Liver (tissue), 9 donors: ENCODE measurements around the gene GFM1. TPM values are rescaled to one million over a fixed set of nuclear protein-coding genes. Genes with fewer than 3 reads are reported as not detected.

Source experiments
- DNase-seq: peaks from one replicate; pipeline ENCODE4 v3.0.0-alpha.2; 2017; ENCODE audit warnings: low spot score
- H3K27ac ChIP-seq, 2 donors: one replicate each; pipeline ENCODE4 v1.7.0; 2013; ENCODE audit warnings: inconsistent platforms in 2 of 2, low read length in 2 of 2, control low read depth in 1 of 2, low read depth in 1 of 2, mild to moderate bottlenecking in 1 of 2
- H3K27me3 ChIP-seq, 4 donors: one replicate each; pipeline versions ENCODE4 v1.6.1 to v1.7.0; 2013; ENCODE audit warnings: low read length in 3 of 4, inconsistent platforms in 1 of 4, mild to moderate bottlenecking in 1 of 4, moderate library complexity in 1 of 4; ENCODE audit not compliant: control insufficient read depth in 4 of 4, insufficient read depth in 4 of 4
- H3K36me3 ChIP-seq, 4 donors: one replicate each; pipeline versions ENCODE4 v1.6.1 to v1.7.0; 2013; ENCODE audit warnings: low read length in 3 of 4, mild to moderate bottlenecking in 3 of 4, low read depth in 1 of 4, moderate library complexity in 1 of 4; ENCODE audit not compliant: control insufficient read depth in 4 of 4, insufficient read depth in 3 of 4
- H3K4me1 ChIP-seq, 4 donors: one replicate each; pipeline versions ENCODE4 v1.6.1 to v1.7.0; 2013; ENCODE audit warnings: low read length in 3 of 4, mild to moderate bottlenecking in 3 of 4, moderate library complexity in 1 of 4; ENCODE audit not compliant: control insufficient read depth in 4 of 4, insufficient read depth in 4 of 4
- H3K4me3 ChIP-seq, 3 donors: one replicate each; pipeline versions ENCODE4 v1.6.1 to v1.7.0; 2013; ENCODE audit warnings: low read length in 3 of 3, control low read depth in 1 of 3, low read depth in 1 of 3, mild to moderate bottlenecking in 1 of 3
- H3K9ac ChIP-seq, 2 donors: one replicate each; pipeline ENCODE4 v1.7.0; 2013; ENCODE audit warnings: low read length in 2 of 2, mild to moderate bottlenecking in 2 of 2, moderate library complexity in 2 of 2, control low read depth in 1 of 2, low read depth in 1 of 2
- H3K9me3 ChIP-seq, 4 donors: one replicate each; pipeline versions ENCODE4 v1.6.1 to v1.7.0; 2013; ENCODE audit warnings: low read length in 3 of 4; ENCODE audit not compliant: control insufficient read depth in 4 of 4
- ATF3 ChIP-seq: IDR thresholded peaks from 2 replicates; pipeline ENCODE4 v1.6.1; 2016; ENCODE audit warnings: antibody characterized with exemption
- CTCF ChIP-seq: fragments of 150-350 bp; IDR thresholded peaks from 2 replicates; pipeline ENCODE4 v1.5.1; 2017; ENCODE audit warnings: improper control_type of control experiment, low read depth, low read length; ENCODE audit not compliant: missing input control
- FOXA2 ChIP-seq: IDR thresholded peaks from 2 replicates; pipeline ENCODE4 v1.6.1; 2016; ENCODE audit warnings: antibody characterized with exemption
- GABPA ChIP-seq, 2 donors: IDR thresholded peaks in 1 of 2; conservative IDR thresholded peaks in 1 of 2; 2 replicates each; pipeline ENCODE4 v1.6.1; 2016; ENCODE audit warnings: antibody characterized with exemption in 2 of 2, mild to moderate bottlenecking in 1 of 2, moderate library complexity in 1 of 2
- HNF4A ChIP-seq, 2 donors: conservative IDR thresholded peaks; 2 replicates each; pipeline ENCODE4 v1.6.1; 2016; ENCODE audit warnings: antibody characterized with exemption in 2 of 2, mild to moderate bottlenecking in 2 of 2
- JUND ChIP-seq, 2 donors: IDR thresholded peaks; 2 replicates each; pipeline ENCODE4 v1.6.1; 2016; ENCODE audit warnings: antibody characterized with exemption in 2 of 2
- MAX ChIP-seq: IDR thresholded peaks from 2 replicates; pipeline ENCODE4 v1.6.1; 2016; ENCODE audit warnings: antibody characterized with exemption
- NR2F2 ChIP-seq: IDR thresholded peaks from 2 replicates; pipeline ENCODE4 v1.6.1; 2016; ENCODE audit warnings: antibody characterized with exemption
- RAD21 ChIP-seq, 2 donors: IDR thresholded peaks; 2 replicates each; pipeline ENCODE4 v1.6.1; 2016; ENCODE audit warnings: antibody characterized with exemption in 2 of 2, mild to moderate bottlenecking in 2 of 2
- REST ChIP-seq: IDR thresholded peaks from 2 replicates; pipeline ENCODE4 v1.6.1; 2016; ENCODE audit warnings: antibody characterized with exemption, mild to moderate bottlenecking
- RXRA ChIP-seq, 2 donors: IDR thresholded peaks; 2 replicates each; pipeline ENCODE4 v1.6.1; 2017 to 2018; ENCODE audit warnings: antibody characterized with exemption in 2 of 2, mild to moderate bottlenecking in 1 of 2
- SP1 ChIP-seq: IDR thresholded peaks from 2 replicates; pipeline ENCODE4 v1.6.1; 2018; ENCODE audit warnings: antibody characterized with exemption, mild to moderate bottlenecking
- TAF1 ChIP-seq: conservative IDR thresholded peaks from 2 replicates; pipeline ENCODE4 v1.6.1; 2016; ENCODE audit warnings: antibody characterized with exemption, mild to moderate bottlenecking
- YY1 ChIP-seq: IDR thresholded peaks from 2 replicates; pipeline ENCODE4 v1.6.1; 2016; ENCODE audit warnings: antibody characterized with exemption, mild to moderate bottlenecking
- ZBTB33 ChIP-seq: IDR thresholded peaks from 2 replicates; pipeline ENCODE4 v1.6.1; 2016; ENCODE audit warnings: antibody characterized with exemption
- WGBS: extraction: QIAGEN DNeasy Blood & Tissue Kit; methylation state at CpG from one replicate; pipeline ENCODE4 v1.1.7; 2013; 5-methylcytosine and 5-hydroxymethylcytosine counted together
- polyA plus RNA-seq, 2 donors: library from polyadenylated mRNA; stranded (reverse) in 1 of 2; unstranded in 1 of 2; fragments of 200-250 nt in 1 of 2; fragments of >200 nt in 1 of 2; fragmentation: Nextera tagmentation in 1 of 2; extraction: Ambion mirVana in 1 of 2; gene quantifications; one replicate each; pipeline versions ENCODE4 v1.2.1 to v1.2.3, GENCODE V29; 2013 to 2015
- total RNA-seq, 2 donors: library from RNA; depleted of rRNA; stranded (reverse); fragments of >200 nt; gene quantifications; one replicate each; pipeline ENCODE4 v1.2.3, GENCODE V29; 2014
- donor health status: healthy.
- donor health status: healthy.
- donor health status: healthy.
- donor health status: healthy.
- donor health status: healthy.

Gene GFM1
- total and polyA plus RNA-seq, 4 donors: 33.8 to 73.2 (median 35.8) TPM

GRCh38 chr3:158658889-158659288 is 14.6 kb downstream of the GFM1 start:
- TF ChIP-seq HNF4A (conservative IDR thresholded peaks at IDR 0.05) (no peak), ATF3 (no peak), RAD21 (IDR thresholded peaks at IDR 0.05) (no peak)

GRCh38 chr3:158659454-158660237 is 15.3 kb downstream of the GFM1 start:
- WGBS: 57% methylated on average over 7 of the region's 7 CpGs
- peak; percentile 63 for DNase-seq
- Histone ChIP-seq H3K4me1 (peaks cover 0 to 3% (median 0%) of the 10 kb centered on the region in 4 donors), H3K27me3 (no peaks in the 10 kb centered on the region), H3K27ac (no peak overlapping the region), H3K9ac (no peak overlapping the region), H3K9me3 (no peaks in the 10 kb centered on the region), H3K4me3 (no peak overlapping the region), H3K36me3 (peaks cover 0 to 53% (median 36%) of the 10 kb centered on the region in 4 donors)
- no peak for TF ChIP-seq SP1
- TF ChIP-seq NR2F2: peak; percentile 10
- no peak for TF ChIP-seq TAF1
- no peak for TF ChIP-seq JUND (IDR thresholded peaks at IDR 0.05)
- TF ChIP-seq CTCF: peak; percentile 65
- no peak for TF ChIP-seq ATF3
- no peak for TF ChIP-seq REST
- TF ChIP-seq MAX: no peak
- no peak for TF ChIP-seq GABPA (IDR thresholded peaks at IDR 0.05 in 1 of 2, conservative IDR thresholded peaks at IDR 0.05 in 1 of 2)
- TF ChIP-seq HNF4A (conservative IDR thresholded peaks at IDR 0.05): no peak
- TF ChIP-seq RXRA (IDR thresholded peaks at IDR 0.05): no peak
- no peak for TF ChIP-seq FOXA2
- TF ChIP-seq ZBTB33: no peak
- TF ChIP-seq RAD21 (IDR thresholded peaks at IDR 0.05): peak; percentile 74 to 83
- no peak for TF ChIP-seq YY1

More at GRCh38 chr3:158658889-158659288, 14.6 kb downstream of the GFM1 start:
- no peak for DNase-seq
- 95% methylated on average over 7 of the region's 7 CpGs for WGBS
- H3K9ac ChIP-seq: no peak overlapping the region
- no peaks in the 10 kb centered on the region for H3K27me3 ChIP-seq
- peaks cover 0 to 55% (median 35%) of the 10 kb centered on the region in 4 donors for H3K36me3 ChIP-seq
- H3K27ac ChIP-seq: no peak overlapping the region
- H3K4me3 ChIP-seq: no peak overlapping the region
- peaks cover 0 to 3% (median 0%) of the 10 kb centered on the region in 4 donors for H3K4me1 ChIP-seq
- H3K9me3 ChIP-seq: no peaks in the 10 kb centered on the region
